ENCODE measurements around the gene ANKMY1.

DNA sequence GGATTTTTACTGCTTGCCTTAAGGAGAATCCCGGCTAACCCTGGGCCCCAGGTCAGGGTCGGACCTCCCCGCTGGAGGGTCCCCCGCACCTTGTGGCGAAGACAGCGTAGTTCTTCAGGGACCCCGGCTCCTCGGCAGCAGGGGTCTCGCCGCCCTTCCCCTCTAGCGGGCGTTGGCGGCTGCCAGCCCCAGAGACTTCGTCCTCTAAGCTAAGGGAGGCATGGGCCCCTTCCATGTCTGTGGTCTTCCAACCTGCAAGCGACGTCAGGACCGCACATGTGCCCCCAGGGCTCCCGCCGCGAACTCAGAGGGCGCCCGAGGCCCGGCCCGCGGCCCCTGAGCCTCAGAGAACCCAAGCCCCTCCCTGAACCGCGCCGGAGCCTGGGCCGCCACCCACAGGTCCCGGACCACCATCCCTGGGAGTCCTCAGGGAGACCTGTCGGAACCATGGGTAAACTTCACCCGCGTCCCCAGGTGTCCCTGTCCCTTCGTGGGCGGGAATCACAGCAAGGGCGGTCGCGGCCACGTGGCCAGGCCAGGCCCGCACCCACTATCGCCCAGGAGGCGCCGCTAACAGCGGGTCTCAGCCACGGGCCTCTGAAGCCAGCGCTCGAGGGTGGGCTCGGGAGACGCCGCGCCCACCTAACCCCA lies 562 bp downstream of the ANKMY1 start:
- TF ChIP-seq, protein P1, sequence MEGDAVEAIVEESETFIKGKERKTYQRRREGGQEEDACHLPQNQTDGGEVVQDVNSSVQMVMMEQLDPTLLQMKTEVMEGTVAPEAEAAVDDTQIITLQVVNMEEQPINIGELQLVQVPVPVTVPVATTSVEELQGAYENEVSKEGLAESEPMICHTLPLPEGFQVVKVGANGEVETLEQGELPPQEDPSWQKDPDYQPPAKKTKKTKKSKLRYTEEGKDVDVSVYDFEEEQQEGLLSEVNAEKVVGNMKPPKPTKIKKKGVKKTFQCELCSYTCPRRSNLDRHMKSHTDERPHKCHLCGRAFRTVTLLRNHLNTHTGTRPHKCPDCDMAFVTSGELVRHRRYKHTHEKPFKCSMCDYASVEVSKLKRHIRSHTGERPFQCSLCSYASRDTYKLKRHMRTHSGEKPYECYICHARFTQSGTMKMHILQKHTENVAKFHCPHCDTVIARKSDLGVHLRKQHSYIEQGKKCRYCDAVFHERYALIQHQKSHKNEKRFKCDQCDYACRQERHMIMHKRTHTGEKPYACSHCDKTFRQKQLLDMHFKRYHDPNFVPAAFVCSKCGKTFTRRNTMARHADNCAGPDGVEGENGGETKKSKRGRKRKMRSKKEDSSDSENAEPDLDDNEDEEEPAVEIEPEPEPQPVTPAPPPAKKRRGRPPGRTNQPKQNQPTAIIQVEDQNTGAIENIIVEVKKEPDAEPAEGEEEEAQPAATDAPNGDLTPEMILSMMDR (IDR thresholded peaks at IDR 0.05; ENCODE audit: insufficient read depth, low read depth, low read length), result peak; percentile 1
- TF ChIP-seq EZH2 (IDR thresholded peaks at IDR 0.05; ENCODE audit: insufficient read depth, low read length), result no peak

Data from astrocyte (in vitro differentiated cells and primary cell).